Kidney tubule cell (primary cell): ENCODE data around the gene GJC3.
"Not testable (repeated sequence)": the region's sequence is repeated elsewhere in the genome, so short reads cannot be mapped to it uniquely, and the experiment has no call there.

ENCODE experiments used
- DNase-seq: peaks from one replicate; pipeline ENCODE4 v3.0.0-alpha.2; 2018; ENCODE audit warnings: low spot score

The GJC3 gene

DNA sequence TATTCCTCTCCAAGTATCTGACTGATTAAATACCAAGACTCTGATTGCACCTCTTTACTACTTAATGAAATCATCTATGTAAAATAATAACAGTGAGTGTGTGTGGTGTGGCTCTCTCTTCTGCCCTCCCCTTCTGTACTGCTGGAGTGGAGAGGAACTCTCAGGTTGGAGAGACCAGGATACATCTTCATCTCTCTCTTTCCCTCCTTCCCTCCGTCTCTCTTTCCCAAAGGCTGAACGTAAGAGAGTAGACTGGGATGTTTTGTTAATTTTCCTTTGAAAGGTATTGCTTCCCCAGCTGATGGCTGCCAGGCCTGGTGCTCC is 272 bp upstream of the GJC3 start:
- DNase-seq = no peak

DNA sequence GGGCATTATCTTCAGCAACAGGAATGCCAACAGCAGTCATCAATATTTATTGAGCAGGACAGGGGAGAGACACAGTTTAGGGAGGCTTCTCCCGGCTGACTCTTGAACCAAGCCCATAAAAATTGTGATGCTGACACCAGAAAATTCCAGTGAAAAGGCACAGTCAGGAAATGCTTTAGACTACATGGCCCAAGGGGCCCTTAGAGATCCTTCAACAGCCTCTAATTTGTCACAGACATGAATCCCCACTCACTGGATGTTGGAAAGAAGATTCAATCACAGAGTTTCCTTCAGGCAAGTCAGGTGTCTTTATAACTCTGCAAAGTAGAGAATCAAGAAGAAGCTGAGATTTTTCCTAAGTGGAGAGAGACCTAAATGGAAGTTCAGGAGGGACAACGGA is 1.2 kb downstream of the GJC3 start:
- DNase-seq = no peak

DNA sequence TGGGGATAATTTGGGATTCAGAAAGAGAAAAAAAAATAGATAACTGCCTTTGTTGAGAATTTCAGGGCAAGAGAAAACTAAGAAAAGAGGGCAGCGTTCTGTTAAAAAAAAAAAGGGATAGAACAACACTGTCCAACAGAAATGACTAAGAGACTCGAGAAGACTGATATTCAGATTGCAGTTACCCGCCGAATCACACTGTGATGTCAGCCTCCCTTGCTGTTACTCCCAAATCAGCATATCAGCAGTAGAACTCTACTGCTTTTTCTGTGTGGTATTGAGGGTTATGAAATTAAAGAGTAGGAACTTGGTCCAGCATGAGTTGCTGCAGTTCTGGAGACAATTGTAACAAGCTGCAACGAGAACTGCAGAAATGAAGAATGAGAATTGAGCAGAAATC is 1.9 kb downstream of the GJC3 start:
- no peak for DNase-seq

DNA sequence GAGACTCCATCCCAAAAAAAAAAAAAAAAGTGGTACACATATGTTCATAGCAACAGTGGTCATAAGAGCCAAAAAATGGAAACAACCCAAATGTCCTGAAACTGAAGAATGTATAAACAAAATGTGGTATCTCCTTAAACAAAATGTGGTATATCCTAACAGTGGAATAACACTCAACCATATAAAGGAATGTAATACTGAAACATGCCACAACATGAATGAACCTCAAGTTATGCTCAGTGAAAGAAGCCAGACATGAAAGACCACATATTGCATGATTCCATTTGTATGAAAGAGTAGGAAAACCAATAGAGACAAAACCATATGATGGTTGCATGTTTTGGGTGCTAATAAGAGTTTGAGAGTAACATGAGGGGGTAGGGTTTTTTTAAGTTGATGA is 3.1 kb downstream of the GJC3 start:
- DNase-seq = no peak

DNA sequence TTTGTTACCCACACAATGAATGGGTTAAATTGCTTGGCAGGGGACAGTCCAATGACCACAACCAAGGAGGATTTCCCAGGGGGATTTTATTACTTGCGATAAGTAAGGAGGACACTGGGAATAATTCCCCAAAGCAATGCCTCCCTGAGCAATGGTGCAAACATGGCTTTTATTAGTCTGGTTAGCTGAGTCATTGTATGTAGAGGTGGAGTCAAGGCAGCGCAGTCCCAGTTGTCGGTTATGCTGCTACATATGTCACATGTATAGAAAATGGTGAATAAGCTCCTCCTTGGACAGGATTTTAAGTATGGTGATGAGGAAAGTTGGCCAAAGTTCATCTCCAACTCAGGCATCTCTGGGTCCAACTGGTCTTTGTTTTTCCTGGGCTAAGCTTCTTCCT is 6.2 kb downstream of the GJC3 start:
- no peak for DNase-seq

DNA sequence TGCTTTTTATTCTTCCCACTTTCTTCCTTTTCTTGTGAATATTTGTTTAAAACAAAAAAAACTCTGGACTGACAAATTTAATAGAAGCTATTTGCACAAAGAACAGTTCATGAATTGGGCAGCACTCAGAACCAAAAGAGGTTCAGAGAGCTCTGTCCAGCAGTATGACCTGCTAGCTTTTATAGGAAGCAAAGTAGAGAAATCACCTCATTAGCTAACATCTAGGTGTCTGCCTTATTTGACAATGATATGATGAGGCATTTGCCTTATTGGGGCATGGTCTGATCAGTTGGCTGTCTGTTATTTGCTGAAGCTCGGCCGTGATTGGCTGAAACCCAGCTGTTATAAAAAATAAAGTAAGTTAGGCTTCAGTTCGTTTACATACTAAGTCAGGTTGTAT is 9.3 kb downstream of the GJC3 start:
- no peak for DNase-seq

DNA sequence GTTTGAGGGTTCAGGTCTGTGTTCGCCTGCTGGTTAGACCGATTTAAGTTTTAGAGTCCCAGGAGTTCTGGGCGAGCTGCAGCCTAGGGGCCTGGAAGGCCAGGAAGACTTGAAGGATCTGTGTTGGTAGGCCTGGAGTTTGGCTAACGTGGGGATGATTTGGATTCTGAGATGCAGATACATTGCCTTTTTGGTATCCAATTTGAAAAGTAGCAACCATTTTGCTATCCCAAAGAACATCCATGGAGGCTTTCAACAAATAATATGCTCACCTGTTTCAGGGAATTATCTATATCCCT is 9.7 kb downstream of the GJC3 start:
- DNase-seq = no peak

DNA sequence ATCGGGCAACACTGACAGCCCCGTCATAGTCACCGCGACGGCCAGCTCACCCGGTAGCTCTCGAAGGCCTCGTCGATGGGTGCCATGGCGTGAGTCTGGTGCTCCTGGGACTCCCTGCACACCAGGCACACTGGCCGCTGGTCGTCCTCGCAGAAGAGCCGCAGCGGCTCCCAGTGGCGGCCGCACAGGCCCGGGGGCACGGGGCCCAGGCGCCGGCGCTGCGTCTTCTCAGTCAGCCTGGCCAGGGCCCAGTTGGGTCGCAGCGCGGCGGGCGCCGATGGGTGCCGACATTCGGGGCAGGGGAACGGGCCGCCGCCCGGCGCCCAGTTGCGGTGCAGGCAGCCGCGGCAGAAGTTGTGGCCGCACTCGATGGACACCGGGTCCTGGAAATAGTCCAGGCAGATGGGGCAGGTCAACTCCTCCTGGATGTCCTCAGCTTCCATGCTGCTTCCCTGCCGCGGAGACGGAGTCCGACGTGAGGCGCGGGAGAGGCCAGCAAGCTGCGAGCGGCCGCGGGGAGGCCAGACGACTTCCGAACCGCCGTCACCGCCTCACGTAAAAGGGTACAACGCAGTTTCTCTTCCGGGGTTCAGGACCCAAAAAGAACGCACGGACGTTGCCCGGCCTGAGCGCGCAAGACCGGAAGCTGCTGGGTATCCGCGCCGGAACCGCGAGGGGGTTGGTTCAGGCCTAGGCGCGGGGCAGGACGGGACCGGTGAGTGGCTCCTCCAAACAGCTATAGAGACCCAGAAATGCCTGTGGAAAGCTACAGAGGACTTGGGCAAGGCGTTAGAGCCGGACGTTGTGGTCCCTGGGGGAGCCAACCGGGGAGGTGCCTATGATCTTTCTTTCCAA is 10.2 kb downstream of the GJC3 start, which contains the start of gene TRIM4:
Gene TRIM4 (minus strand): TSS at position 572 of the 855 bp plus-strand sequence. CDS start 129 bp downstream, at position 443.
- peak; percentile 93 for DNase-seq

DNA sequence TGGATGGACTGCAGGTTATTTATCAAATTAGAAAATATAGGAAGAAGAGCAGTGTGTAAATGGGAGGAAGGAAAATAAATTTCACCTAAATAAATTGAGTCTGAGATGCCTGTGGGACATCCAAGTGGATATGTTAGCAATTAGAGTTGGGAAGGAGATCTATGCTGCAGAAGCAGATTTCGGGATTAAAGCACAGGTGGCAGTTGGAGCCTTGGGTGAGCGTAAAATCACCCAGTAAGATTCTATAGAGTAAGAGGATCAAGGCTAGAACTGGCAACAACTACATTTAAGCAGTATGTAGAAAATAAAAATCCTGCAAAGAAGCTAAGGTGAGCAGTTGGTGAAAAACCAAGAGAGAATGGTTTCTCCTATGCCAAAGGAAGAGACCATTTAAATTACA is 18.4 kb downstream of the GJC3 start:
- no peak for DNase-seq

DNA sequence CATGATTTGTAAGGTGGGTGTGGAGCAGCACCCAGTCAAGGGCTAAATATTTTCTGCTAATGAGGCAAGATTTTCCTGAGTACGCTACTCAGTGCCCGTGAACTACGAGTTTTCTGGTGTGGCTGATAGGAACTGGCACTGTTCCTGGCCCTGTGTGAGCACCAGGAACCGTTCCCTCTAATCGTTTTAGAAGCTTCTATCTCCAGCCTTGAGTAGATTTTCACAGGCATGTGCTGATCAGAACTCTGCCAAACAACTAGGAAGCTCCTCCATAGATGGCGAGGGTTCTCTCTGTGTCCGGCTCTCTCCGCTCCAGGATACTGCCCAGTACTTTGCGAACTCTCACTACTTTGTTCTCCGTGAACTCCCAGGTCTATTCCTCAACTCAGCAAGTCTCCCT is 27.8 kb downstream of the GJC3 start:
- no peak for DNase-seq

DNA sequence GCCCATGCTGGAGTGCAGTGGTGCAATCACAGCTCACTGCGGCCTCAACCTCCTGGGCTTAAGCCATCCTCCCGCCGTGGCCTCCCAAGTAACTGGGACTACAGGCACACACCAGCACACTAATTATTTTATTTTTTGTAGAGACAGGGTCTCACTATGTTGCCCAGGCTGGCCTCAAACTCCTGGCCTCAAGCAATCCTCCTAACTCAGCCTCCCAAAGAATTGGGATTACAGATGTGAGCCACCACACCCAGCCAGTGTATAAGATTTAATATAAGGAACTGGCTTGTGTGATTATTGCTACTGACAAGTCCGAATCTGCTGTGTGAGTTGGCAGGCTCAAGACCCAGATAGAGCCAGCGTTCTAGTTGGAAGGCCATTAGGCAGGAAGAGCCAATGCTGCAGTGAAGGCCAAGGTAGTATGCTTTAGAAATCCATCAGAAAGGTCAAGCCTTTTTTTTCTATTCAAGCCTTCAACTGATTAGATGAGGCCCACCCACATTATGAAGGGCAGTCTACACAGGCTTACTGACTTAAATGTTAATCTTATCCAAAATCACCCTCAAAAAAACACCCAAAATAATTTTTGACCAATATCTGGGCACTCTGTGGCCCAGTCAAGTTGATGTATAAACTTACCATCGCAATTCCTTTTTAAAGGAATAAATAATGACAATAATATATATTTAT is 29.4 kb downstream of the GJC3 start:
- DNase-seq = no peak

DNA sequence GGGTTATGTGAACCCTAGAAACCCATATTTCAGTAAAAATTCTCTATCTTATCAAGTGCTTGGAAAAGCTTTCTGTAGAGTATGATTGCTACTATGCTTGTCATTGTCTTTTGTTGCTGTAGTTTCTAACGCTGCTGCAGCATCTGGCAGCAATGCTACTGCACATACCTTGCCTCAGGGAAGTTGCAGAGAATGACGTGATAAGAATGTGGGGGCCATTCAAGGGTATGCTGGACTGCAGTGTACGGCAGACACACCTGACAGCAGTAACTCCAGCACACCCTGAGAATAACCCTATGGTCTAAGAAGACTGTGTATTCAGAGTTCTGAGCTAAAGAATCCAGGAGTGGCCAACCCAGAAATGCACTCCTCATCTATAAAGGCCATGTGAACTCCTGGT is 30.6 kb downstream of the GJC3 start:
- DNase-seq = no peak

DNA sequence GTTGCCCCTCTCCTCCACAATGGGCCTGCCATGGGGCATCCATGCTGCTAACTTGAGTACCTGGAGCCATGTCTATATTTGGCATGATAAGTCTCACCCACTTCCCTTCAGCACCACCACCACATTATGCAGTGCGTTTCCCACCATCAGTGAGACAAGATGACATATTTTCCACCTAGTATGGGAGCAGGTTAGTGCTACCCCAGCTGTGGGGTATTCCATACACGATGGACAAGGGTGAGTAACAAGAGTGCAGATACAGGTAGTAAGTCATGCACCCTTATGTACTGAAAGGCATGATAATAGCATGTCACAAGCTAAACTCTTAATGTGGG is 31.4 kb downstream of the GJC3 start:
- DNase-seq = no peak

DNA sequence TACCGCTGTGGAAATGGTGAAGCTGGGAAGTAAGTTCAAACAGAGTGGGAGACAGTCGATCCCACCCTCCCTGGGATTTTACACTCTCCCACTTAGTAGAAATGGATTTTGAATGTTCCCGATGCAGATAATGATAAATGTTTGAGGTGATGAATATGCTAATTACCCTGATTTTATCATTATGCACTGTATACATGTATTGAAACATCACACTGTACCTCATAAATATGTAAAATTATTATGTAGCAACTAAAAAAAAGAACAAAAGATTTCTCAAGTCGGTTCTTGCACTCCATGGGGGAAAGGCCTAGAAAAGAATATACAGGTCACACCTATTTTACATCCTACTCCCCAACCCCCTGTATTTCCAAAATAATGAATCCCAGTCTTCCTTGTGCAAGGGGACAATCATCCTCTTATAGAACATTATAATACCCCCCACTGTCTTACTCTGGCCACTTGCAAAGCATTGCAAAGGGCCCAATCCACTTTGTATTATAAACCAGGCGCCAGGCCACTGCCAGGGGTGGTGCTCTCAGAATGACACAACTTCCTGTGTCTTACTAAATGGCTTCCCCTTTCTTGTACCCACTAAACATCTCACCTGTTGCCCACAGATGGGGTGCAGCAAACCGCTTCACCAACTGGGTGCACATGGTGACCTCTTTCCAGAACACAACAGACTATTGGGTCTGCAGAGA is 31.9 kb downstream of the GJC3 start:
- no peak for DNase-seq

DNA sequence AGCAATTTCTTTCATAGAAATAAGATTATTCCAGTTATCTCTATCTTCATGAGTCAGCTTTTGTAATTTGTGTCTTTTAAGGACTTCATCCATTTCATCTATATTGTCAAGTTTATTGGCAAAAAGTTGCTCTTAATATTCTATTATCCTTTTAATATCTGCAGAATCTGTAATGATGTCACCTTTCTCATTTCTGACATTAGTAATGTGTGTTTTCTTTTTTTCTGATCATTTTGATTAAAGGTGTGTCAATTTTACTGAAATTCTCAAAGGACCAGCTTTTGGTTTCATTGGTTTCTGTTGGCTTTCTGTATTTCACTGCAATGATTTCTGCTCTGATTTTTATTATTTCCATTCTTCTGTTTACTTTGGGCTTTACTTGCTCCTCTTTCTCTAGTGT is 34.7 kb downstream of the GJC3 start:
- DNase-seq = no peak

DNA sequence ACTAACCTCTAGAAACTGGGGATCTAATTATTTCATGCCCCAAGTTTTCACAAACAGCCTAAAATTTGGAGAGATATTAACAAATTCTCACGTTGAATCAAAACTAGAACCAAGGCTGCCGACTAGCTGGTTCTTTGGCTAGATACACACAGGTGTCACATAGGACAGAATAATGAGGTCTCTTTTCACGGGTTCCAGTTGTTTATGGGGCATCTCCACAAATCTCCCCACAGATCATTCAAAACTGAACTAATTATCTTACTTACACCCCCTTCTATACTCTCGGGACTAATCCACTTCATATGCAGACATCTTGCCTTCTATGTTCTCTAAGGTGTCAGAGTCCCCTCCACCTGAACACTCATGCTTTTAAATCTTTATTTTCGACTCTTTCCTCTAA is 36.1 kb downstream of the GJC3 start:
- DNase-seq = no peak

DNA sequence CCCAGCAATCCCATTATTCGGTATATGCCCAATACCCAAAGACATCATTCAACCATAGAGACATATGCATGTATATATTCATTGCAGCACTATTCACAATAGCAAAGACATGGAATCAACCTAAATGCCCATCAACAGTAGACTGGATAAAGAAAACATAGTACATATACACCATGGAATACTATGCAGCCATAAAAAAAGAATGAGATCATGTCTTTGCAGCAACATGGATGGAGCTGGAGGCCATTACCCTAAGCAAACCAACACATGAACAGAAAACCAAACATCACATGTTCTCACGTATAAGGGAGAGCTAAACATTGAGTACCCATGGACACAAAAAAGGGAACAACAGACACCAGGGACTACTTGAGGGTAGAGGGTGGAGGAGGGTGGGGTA is 39.1 kb downstream of the GJC3 start:
- not testable (repeated sequence) for DNase-seq

DNA sequence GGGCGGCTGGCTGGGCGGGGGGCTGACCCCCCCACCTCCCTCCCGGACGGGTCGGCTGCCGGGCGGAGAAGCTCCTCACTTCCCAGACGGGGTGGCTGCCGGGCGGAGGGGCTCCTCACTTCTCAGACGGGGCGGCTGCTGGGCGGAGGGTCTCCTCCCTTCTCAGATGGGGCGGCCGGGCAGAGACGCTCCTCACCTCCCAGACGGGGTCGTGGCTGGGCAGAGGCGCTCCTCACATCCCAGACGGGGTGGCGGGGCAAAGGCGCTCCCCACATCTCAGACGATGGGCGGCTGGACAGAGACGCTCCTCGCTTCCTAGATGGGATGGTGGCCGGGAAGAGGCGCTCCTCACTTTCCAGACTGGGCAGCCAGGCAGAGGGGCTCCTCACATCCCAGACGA is 41.1 kb downstream of the GJC3 start:
- DNase-seq = not testable (repeated sequence)

DNA sequence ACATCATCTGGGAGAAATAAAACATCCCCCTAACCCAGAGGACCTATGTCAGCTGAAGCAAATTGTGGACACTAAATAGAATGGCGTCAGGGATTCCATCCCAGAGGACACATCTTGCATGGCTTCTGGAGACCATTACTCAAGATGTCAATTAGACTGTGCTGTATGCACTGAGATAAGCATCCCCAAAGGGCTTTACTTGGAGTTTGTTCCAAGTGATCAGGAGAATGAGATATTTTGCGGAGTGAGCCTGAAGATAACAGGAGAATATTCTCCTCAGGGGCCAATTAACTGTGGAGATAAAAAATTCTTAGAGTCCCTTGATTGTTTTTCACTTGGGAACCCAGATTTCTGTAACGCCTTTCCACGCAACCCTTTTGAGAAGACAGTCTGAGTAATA is 48.0 kb downstream of the GJC3 start:
- no peak for DNase-seq

DNA sequence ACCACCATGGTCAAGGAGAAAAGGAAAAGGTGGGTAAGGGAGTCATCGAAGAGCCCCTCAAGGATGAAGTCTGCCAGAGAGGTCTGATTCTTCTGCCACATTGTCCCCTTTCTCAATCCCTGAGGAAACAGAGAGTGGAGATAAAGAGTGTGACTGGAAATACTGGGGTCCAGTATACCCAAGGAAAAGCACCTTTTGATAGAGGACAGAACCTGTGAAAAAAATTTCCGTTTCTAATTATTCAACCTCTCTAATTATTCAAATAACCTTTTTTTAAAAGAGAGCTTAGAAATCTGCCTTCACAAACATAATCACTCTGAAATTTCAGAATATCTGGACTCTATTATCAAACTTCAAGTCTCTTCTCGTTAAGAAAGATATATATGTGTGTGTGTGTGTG is 52.5 kb downstream of the GJC3 start, which contains the start of gene OR2AE1:
Gene OR2AE1 (minus strand): TSS at position 101 of the 400 bp plus-strand sequence. CDS start 0 bp downstream, at position 101.
- DNase-seq = no peak

DNA sequence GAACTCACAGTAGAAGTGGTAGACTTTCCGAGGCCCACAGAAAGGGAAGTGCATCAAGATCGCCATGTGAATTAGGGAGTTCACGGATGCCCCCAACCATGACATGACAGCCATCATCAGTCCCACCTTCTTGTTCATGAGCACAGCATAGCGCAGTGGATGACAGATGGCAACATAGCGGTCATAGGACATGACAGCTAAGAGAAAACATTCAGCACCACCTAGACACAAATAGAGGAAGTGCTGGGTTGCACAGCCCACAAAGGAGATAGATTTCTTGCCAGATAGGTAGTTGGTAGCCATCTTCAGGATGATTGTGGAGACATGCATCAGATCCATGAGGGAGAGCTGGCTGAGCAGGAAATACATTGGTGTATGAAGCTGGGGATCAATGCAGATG is 52.9 kb downstream of the GJC3 start:
- no peak for DNase-seq
